PC-9 (cell line): ENCODE results near the gene DPYD. TPM values are rescaled to one million over a fixed set of nuclear protein-coding genes. Genes with fewer than 3 reads are reported as not detected.

Experiments used
- BruUV-seq: library from RNA; stranded (reverse); fragments of 400-500 nt; replicated peaks from 2 replicates; lab custom pipeline; 2021; lab: Mats Ljungman, UMichigan
- CTCF ChIA-PET: fragments of 300-600 bp; sonication (Branson Sonifier 250); formaldehyde crosslinking; loops from one replicate; lab custom pipeline; 2022; ENCODE audit warnings: antibody characterized with exemption; lab: Charles Lee
- POLR2A ChIA-PET: fragments of 300-600 bp; sonication (Branson Sonifier 250); formaldehyde crosslinking; loops from one replicate; lab custom pipeline; 2022; ENCODE audit warnings: antibody characterized with exemption; ENCODE audit not compliant: unreplicated experiment; lab: Charles Lee
- DNase-seq, 2 experiments: peaks; one replicate each; pipeline versions ENCODE4 v3.0.0 to v3.0.0-alpha.2; 2015 to 2022; ENCODE audit warnings: mixed read lengths in 1 of 2
- H2AFZ ChIP-seq: fragments of 200-600 bp; sonication (generic); 2 replicates; pipeline ENCODE4 v1.8.1; 2017; ENCODE audit warnings: antibody characterized with exemption
- H3F3A ChIP-seq: fragments of 200-600 bp; sonication (generic); 2 replicates; pipeline ENCODE4 v1.8.1; 2017; ENCODE audit warnings: antibody characterized with exemption, mild to moderate bottlenecking, low read depth; ENCODE audit not compliant: insufficient read depth
- H3K27ac ChIP-seq: fragments of 200-600 bp; sonication (generic); 2 replicates; pipeline ENCODE4 v1.6.1; 2016; ENCODE audit warnings: mixed run types
- H3K27me3 ChIP-seq: fragments of 200-600 bp; sonication (generic); 2 replicates; pipeline ENCODE4 v1.6.1; 2016; ENCODE audit warnings: low read depth, mixed run types; ENCODE audit not compliant: insufficient read depth
- H3K36me3 ChIP-seq: fragments of 200-600 bp; sonication (generic); 2 replicates; pipeline ENCODE4 v1.6.1; 2016; ENCODE audit warnings: low read depth, mixed run types
- H3K4me1 ChIP-seq: fragments of 200-600 bp; sonication (generic); replicated peaks from 2 replicates; pipeline ENCODE4 v1.6.1; 2016; ENCODE audit warnings: mixed run types; ENCODE audit not compliant: insufficient read depth
- H3K4me2 ChIP-seq: fragments of 200-600 bp; sonication (generic); 2 replicates; pipeline ENCODE4 v1.6.1; 2017; ENCODE audit warnings: mixed run types
- H3K4me3 ChIP-seq: fragments of 200-600 bp; sonication (generic); 2 replicates; pipeline ENCODE4 v1.6.1; 2016; ENCODE audit warnings: mixed run types
- H3K79me2 ChIP-seq: fragments of 200-600 bp; sonication (generic); 2 replicates; pipeline ENCODE4 v1.6.1; 2017; ENCODE audit warnings: low read depth, mixed run types
- H3K9me2 ChIP-seq: fragments of 200-600 bp; sonication (generic); 2 replicates; pipeline ENCODE4 v1.8.1; 2017; ENCODE audit warnings: mild to moderate bottlenecking; ENCODE audit not compliant: insufficient read depth
- H3K9me3 ChIP-seq: fragments of 200-600 bp; sonication (generic); 2 replicates; pipeline ENCODE4 v1.8.1; 2016; ENCODE audit warnings: low read depth; ENCODE audit not compliant: insufficient read depth
- H4K20me1 ChIP-seq: fragments of 200-600 bp; sonication (generic); 2 replicates; pipeline ENCODE4 v1.8.1; 2017; ENCODE audit not compliant: insufficient read depth
- CTCF ChIP-seq: fragments of 200-600 bp; sonication (generic); conservative IDR thresholded peaks from 2 replicates; pipeline ENCODE4 v1.6.1; 2017; ENCODE audit warnings: mixed run types, antibody characterized with exemption, mild to moderate bottlenecking, moderate library complexity
- EZH2 ChIP-seq: fragments of 200-600 bp; sonication (generic); IDR thresholded peaks from 2 replicates; pipeline ENCODE4 v1.8.0; 2017; ENCODE audit warnings: antibody characterized with exemption, low read depth
- intact Hi-C: fragments of 100-400 bp; cut with micrococcal nuclease; formaldehyde crosslinking; loops from one replicate; pipeline ENCODE4 v1.10.0; 2022; ENCODE audit not compliant: unreplicated experiment
- total RNA-seq: library from RNA; stranded (reverse); gene quantifications from 2 replicates; pipeline ENCODE4 v1.2.3, GENCODE V29; 2021

DPYD gene
- total RNA-seq, 1 experiment from 2014 or later = 24.1 TPM

DNA sequence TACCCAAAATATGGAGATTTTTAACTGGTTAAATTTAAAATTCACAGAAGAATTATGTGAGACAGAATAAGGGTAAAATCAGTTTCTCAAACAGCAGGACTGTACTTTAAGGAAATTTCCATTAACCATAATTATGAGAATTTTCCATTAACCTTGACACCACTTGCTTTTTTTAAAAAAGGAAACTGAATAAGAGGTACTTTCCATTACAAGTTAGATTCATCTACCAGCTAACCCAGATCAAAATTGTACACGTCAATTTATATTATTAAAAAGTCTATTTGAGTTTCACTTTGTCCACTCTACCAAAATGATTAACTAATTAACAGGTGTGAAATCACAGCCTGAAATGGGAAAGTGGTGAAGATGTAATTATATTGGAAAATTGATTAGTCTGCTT, 414.5 kb downstream of the DPYD start:
- intact Hi-C loops = no loop called here
- Histone ChIP-seq H3K36me3 (no peaks in the 10 kb centered on the region), H2AFZ (no peak overlapping the region), H3K4me3 (no peak overlapping the region), H3K79me2 (no peaks in the 10 kb centered on the region), H4K20me1 (no peaks in the 10 kb centered on the region), H3K27me3 (no peaks in the 10 kb centered on the region), H3K4me2 (no peak overlapping the region), H3K9me3 (no peaks in the 10 kb centered on the region), H3K27ac (no peak overlapping the region), H3F3A (no peaks in the 10 kb centered on the region), H3K4me1 (no peaks in the 10 kb centered on the region), H3K9me2 (no peaks in the 10 kb centered on the region)
- DNase-seq = no peak
- ChIA-PET CTCF (no interaction called here), POLR2A (interaction anchor here (0.6 kb wide), 1 partner anchor 820 kb away, joined by 3 read pairs; no protein-coding TSS in a partner anchor)
- no TSS peak for BruUV-seq
- TF ChIP-seq EZH2 (no peak), CTCF (no peak)

GRCh38 chr1:97505816-97506215, 415.0 kb downstream of the DPYD start:
- no TSS peak for BruUV-seq
- no peaks in the 10 kb centered on the region for H3K9me2 ChIP-seq
- H3K79me2 ChIP-seq = no peaks in the 10 kb centered on the region
- CTCF ChIA-PET = no interaction called here
- DNase-seq = no peak
- no peak overlapping the region for H3K27ac ChIP-seq
- intact Hi-C loops = no loop called here
- no peaks in the 10 kb centered on the region for H3F3A ChIP-seq
- no peak overlapping the region for H3K4me3 ChIP-seq
- POLR2A ChIA-PET = no interaction called here
- no peaks in the 10 kb centered on the region for H3K36me3 ChIP-seq
- no peaks in the 10 kb centered on the region for H3K9me3 ChIP-seq
- H3K4me2 ChIP-seq = no peak overlapping the region
- H3K27me3 ChIP-seq = no peaks in the 10 kb centered on the region
- TF ChIP-seq CTCF (no peak), EZH2 (no peak)
- H4K20me1 ChIP-seq = no peaks in the 10 kb centered on the region
- H2AFZ ChIP-seq = no peak overlapping the region
- no peaks in the 10 kb centered on the region for H3K4me1 ChIP-seq

- H3K79me2 ChIP-seq = no peaks in the 10 kb centered on the region
- H2AFZ ChIP-seq = no peak overlapping the region
- H3K4me2 ChIP-seq = no peak overlapping the region
- H3K27ac ChIP-seq = no peak overlapping the region
- CTCF ChIA-PET = no interaction called here
- DNase-seq = no peak
- intact Hi-C loops = no loop called here
- H3K4me3 ChIP-seq = no peak overlapping the region
- no TSS peak for BruUV-seq
- no peaks in the 10 kb centered on the region for H3K9me3 ChIP-seq
- H3K27me3 ChIP-seq = no peaks in the 10 kb centered on the region
- H3K9me2 ChIP-seq = no peaks in the 10 kb centered on the region
- no peaks in the 10 kb centered on the region for H4K20me1 ChIP-seq
- no peaks in the 10 kb centered on the region for H3K4me1 ChIP-seq
- H3F3A ChIP-seq = no peaks in the 10 kb centered on the region
- POLR2A ChIA-PET = no interaction called here
- TF ChIP-seq EZH2 = no peak
- TF ChIP-seq CTCF = no peak
- H3K36me3 ChIP-seq = no peaks in the 10 kb centered on the region
Observed at GRCh38 chr1:97505289-97505688, 415.5 kb downstream of the DPYD start.
